ENCODE measurements around the gene NRROS. TPM values are rescaled to one million over a fixed set of nuclear protein-coding genes. Genes with fewer than 3 reads are reported as not detected.

NRROS gene
- total and polyA plus RNA-seq, 10 of the 15 experiments (the other 5 are each of a cell fraction or from before 2014, with no cell fraction given) = 0.35 to 42.2 (median 12.6) TPM

DNA sequence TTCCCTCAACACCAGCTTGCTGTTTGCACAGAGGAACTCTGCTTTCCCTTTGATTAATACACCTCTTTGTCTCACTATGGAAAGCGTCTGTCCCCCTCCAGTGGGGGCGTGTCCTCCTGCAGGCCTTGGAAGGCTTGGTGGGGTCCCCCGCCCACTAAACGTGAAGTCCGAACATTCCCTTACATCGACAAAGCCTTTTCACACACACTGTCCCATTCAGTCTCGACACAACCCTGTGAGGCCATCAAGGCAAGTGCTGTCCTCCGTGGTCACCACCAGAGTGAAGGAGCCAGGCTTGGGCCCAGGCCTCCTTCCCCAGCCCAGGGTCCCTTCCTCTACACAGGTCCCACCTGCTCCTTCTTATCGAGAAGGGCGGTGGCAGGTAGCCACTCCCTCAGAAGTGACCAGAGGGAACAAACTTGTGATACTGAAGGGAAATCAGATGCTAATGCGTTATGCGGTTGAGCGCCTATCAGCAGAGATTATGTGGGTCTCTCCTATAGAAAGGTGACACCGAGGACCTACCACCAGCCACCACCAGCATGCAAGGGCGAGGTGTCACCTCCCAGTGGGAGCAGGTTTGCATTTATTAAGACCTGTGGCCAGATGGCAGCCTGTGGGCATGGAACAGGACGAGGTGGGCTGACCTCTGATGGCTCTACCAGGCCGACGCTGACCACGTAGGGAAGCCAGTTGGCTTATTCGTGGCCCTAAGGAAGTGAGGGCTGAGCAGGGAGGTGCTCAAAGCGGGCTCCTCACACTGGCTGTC is 6.6 kb downstream of the NRROS start:
- Histone ChIP-seq H4K20me1 (ENCODE audit: control insufficient read depth, insufficient read depth) (no peaks in the 10 kb centered on the region), H3K4me2 (ENCODE audit: control insufficient read depth, insufficient read depth) (peak overlapping the region; percentile 32; the same call in 1 of the 2 replicates), H3K4me1 (ENCODE audit: control insufficient read depth, insufficient read depth, low read length) (peaks cover 44% of the 10 kb centered on the region), H2AFZ (ENCODE audit: control insufficient read depth, low read depth, low read length) (no peak overlapping the region), H3K79me2 (ENCODE audit: control insufficient read depth, insufficient read depth, low read length) (peaks cover 92% of the 10 kb centered on the region), H3K27me3 (replicated peaks in 1 of 2; ENCODE audit: control insufficient read depth in 2 of 2, insufficient read depth in 2 of 2, low read length in 1 of 2) (no peaks in the 10 kb centered on the region), H3K4me3 (no peak overlapping the region), H3K27ac (ENCODE audit: control insufficient read depth, insufficient read depth) (no peak overlapping the region), H3K9ac (ENCODE audit: control insufficient read depth, insufficient read depth, low read length) (no peak overlapping the region), H3K36me3 (ENCODE audit: control insufficient read depth in 2 of 2, insufficient read depth in 2 of 2, low read length in 1 of 2) (peaks cover 12 to 30% of the 10 kb centered on the region in 2 experiments), H3K9me3 (replicated peaks; ENCODE audit: control insufficient read depth, insufficient read depth, low read length) (no peaks in the 10 kb centered on the region; the same call in 2 of the 3 replicates)
- intact Hi-C loops (cut with micrococcal nuclease; ENCODE audit: unreplicated experiment) (no loop called here), in situ Hi-C loops (cut with MboI) (no loop called here)
- TF ChIP-seq SRF (IDR thresholded peaks at IDR 0.05; ENCODE audit: low read depth in 2 of 2, low read length in 2 of 2) = 0 out of 4 replicates have a peak, but pooled peaks of 1 of the 2 experiments have one; percentile 12
- TF ChIP-seq POLR2AphosphoS5 (IDR thresholded peaks at IDR 0.05; ENCODE audit: low read length) = peak; percentile 54
- TF ChIP-seq ZBED1 (IDR thresholded peaks at IDR 0.05; ENCODE audit: borderline replicate concordance) = no peak
- no peak for TF ChIP-seq RELA (IDR thresholded peaks at IDR 0.05; ENCODE audit: borderline replicate concordance, partially characterized antibody)
- TF ChIP-seq POLR2A (IDR thresholded peaks at IDR 0.05; ENCODE audit: low read depth, low read length) = peak; percentile 51
- TF ChIP-seq NFIC (IDR thresholded peaks at IDR 0.05; ENCODE audit: low read depth, low read length) = no peak
- BruUV-seq (replicated peaks) = no TSS peak
- 93% methylated on average over 21 of the region's 21 CpGs for WGBS (ENCODE audit: insufficient coverage, insufficient replicate concordance, low lambda C conversion rate, missing lambda C conversion rate)
- POLR2A ChIA-PET = no interaction called here
- RAD21 ChIA-PET (ENCODE audit: unreplicated experiment) = interaction anchor here (1.1 to 2.6 kb wide), 2 partner anchors 16 to 36 kb away, joined by 5 to 15 read pairs; no protein-coding TSS in a partner anchor
- FAIRE-seq (no peak), ATAC-seq (no peak), DNase-seq (ENCODE audit: low read depth, low spot score) (no peak)
- SMC1A ChIA-PET (ENCODE audit: uncharacterized antibody, unreplicated experiment) = interaction anchor here (1.0 to 7.6 kb wide), 2 partner anchors 15 to 27 kb away, joined by 4 to 82 read pairs; no protein-coding TSS in a partner anchor
- CTCF ChIA-PET = interaction anchor here (1.1 to 7.9 kb wide), 3 partner anchors 31 to 39 kb away, joined by 3 to 64 read pairs (median 6); no protein-coding TSS in a partner anchor

Measured in GM12878 (cell line).